Ureter (tissue), 1 donor: ENCODE results near the gene BCHE. TPM values are rescaled to one million over a fixed set of nuclear protein-coding genes. Genes with fewer than 3 reads are reported as not detected.

ENCODE experiments used
- DNase-seq: peaks from one replicate; pipeline ENCODE4 v3.0.0-alpha.2; 2020; ENCODE audit warnings: low spot score
- total RNA-seq: library from RNA; stranded (reverse); gene quantifications from one replicate; pipeline ENCODE4 v1.2.4, GENCODE V29; 2023
- donor health status: DM: yes; HTN: yes; CAD: no.

The BCHE gene
- total RNA-seq: 24.3 TPM

DNA sequence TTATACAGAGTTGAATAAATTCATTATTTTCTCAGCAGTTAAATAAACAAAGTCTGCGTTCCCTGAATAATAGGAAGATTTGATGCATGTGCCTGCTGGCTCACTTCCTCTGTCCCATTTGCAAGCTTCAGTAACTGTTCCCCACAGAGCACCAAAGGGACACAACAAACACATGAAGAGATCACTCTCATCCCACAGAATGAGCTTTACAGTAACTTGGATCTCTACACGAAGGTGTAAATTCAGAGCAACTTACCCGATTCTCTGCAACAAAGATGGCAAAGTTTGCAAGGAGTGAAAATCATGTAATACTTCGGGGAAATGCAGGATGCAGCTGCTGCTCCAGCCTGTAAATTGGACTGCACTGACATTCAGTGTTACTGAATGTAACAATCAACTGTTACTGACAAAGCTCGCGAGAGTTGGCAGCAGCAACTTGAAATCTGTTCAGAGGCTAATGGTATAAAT lies at the start of gene BCHE:
Gene BCHE, minus strand, starts transcription at position 366 of the 468 bp plus-strand sequence. CDS start 6,390 bp downstream, outside the sequence.
- no peak for DNase-seq

GRCh38 chr3:165885558-165886270 lies 48.5 kb upstream of the BCHE start:
- no peak for DNase-seq

DNA sequence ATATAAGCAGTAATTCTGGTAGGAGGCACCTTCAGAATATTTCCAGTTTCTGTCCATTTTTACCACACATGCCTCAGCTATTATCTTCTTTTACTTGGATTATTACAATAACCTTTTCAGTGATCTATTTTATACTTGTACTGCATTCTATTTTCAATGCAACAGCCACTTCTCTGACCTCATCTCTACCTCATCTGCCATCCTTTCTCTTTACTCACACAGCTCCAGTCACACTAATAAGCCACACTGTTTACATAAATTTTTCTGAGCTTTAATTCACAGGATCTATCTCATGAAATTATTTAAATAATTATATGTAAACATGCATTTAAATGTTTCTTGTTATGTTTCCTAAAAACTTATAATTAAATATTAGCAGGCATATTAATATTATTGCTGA lies 47.3 kb upstream of the BCHE start:
- DNase-seq: no peak

GRCh38 chr3:165883863-165884478 lies 46.7 kb upstream of the BCHE start:
- no peak for DNase-seq

GRCh38 chr3:165883117-165883516 lies 45.9 kb upstream of the BCHE start:
- no peak for DNase-seq

DNA sequence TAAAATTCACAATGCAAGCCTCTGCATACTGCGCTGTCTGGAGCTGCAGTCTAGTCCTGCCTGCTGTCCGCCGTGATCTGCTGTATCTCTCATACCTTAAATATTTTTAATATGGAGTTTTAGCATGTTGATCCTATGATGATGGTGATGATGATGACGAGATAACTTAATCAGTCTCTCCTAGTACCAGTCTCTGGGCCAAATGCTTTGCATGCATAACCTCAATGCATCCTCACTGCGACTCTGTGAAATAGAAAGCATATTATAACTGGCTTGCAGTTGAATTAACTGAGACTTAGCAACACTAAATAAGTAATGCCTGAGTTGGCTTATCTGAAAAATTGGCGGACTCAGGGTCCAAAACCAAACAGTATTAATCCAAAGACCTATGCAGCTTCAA lies 38.4 kb upstream of the BCHE start:
- DNase-seq: no peak

- DNase-seq: no peak
These were observed 37.7 kb upstream of the BCHE start for GRCh38 chr3:165874663-165875489.

GRCh38 chr3:165868088-165868487 lies 30.9 kb upstream of the BCHE start:
- DNase-seq: no peak

DNA sequence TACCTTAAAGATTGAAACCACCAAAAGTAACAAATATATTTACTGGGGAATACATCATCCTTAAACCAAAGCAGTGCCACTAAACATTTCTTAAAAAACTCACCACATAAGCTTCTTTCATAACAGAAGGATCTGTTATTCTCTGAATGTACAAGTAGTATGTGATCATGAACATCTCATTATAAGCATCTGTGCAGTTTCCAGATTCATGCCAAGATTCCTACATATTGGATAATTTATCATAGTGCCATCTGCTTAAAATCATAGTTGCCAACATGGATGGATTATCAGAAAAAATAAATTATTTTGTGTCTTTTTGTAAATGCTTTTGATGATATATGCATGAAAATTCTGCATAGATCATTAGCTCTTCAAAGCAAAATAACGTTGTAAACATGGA lies 21.8 kb upstream of the BCHE start:
- no peak for DNase-seq

DNA sequence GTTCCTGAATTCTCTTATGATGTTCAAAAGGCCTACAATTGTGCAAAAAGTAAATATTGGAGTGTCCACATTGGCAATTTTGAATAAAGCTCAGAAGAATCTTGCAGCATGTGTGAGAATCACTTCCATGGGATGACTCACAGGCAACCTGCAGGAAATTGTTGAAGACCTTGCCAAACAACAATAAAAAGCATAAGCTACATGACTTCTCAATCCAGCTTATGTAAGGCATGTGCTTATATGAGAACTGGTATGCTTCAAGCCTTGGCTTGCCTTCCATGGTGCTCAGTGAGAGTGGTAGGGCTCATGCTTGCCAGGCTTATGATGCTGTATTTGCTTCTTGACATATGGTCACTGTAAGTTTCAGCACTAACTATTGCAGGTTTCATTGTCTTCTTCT lies 18.4 kb upstream of the BCHE start:
- no peak for DNase-seq

DNA sequence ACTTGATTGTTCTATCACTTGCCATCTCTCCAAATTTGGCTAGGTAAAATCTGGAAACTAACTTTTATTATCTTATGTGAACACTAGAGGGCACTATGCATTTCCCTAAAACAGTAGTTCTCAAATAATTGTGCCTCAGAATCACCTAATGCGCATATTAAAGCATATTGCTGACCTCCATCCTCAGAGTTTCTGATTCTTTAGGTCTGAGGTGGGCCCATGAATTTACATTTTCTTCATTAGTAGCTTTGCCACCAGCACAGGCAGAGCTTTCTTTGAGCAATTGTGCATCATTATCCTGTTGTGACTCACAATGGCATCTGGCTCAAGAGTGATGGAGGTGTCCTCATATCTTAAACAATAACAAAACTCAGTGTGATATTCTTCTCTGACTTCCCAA lies 17.5 kb upstream of the BCHE start:
- DNase-seq: no peak

- DNase-seq: no peak
These were observed 15.5 kb upstream of the BCHE start for GRCh38 chr3:165852711-165853110.

DNA sequence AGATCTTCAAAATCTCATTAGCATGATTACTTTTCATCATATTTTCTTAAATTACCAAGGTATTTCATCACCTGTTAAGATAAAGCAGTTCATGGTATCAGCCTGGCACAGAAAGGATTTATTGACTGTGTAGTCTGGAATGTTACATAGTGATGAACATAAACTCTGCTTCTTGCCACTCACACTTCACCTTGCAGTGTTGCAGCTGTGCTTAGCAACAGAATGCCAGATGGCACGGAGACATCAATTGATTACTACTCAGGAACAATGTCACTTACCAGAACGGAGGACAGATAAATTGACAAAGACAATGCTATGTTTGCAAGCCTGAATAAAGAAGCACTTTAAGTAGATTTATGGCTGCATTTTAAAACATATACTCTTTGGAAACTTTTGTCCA lies 15.0 kb upstream of the BCHE start:
- DNase-seq: no peak

- no peak for DNase-seq
These were observed 8.8 kb upstream of the BCHE start for GRCh38 chr3:165846056-165846455.

GRCh38 chr3:165839296-165840076 lies 2.3 kb upstream of the BCHE start:
- no peak for DNase-seq

- DNase-seq: no peak
These were observed 578 bp upstream of the BCHE start for GRCh38 chr3:165837801-165838200.

GRCh38 chr3:165835431-165835830 lies 1.8 kb downstream of the BCHE start:
- DNase-seq: no peak

DNA sequence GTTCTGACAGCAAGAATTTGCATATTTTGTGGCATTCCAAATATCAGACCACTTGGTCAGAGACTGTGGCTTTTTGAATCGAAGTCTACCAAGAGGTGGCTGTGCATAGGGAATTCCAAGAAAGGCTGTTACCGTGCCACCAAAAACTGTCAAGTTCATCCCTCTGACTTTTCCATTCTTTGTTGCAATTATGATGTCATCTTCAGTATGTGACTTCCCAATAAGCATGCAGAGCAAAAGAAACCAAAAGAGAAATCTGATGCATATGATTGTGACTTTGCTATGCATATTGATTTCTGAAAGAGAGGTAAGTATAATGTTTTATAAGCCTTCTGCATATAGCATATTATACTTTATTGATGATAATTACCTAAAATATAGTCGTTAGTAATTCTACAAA lies 6.5 kb downstream of the BCHE start:
- no peak for DNase-seq

- no peak for DNase-seq
These were observed 9.3 kb downstream of the BCHE start for GRCh38 chr3:165827883-165828282.

DNA sequence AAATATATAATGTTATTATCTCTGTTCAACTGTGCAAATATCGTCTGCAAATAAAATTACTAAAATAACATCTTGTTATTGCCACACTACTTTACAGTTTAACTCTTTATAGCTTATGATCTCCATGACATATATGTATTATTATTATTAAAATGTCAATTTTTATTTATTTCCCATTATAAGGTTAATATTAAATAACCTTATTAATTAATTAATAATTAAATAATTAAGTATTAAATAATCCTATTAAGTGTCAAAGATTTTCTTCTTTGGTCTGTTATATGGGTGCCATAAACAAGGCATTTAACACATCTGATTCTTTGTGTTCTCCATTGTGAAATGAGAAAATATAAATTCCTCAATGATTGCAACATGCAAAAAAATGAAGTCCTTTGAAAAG lies 10.0 kb downstream of the BCHE start:
- no peak for DNase-seq

GRCh38 chr3:165820671-165821123 lies 16.5 kb downstream of the BCHE start:
- DNase-seq: no peak
